Measurements from ENCODE around the gene ALKBH6.

DNA sequence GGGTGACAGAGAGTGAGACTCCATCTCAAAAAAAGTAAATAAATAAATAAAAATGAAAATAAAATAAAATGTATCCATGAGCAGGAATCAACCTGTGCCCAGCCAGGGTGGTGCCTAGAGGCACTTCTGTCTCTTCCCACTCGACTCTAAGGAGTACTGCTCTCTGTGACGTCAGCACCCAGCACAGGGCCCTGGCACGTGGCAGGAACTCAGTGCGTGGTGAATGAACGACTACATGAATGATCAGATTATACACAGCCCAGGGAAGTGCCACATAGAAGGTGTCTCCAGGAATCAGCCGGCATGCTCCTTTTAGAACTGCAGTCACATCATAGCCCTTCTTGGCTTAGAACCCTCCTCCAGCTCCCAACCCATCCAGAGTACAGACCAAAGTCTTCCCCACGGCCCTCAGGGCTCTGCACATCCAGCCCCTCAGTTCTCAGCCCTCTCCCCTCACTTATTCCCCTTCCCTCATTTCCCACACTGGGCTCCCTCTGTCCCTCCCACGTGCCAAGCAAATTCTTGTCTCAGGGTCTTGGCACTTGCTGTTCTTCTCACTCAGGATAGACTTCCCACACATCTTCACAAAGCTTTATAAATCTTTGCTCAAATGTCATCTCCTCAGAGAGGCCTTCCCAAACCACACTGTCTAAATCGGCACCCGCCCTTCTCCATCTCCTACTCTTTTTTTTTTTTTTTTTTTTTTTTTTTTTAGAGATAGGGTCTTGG, 14.5 kb upstream of the ALKBH6 start:
- TF ChIP-seq, protein P1, sequence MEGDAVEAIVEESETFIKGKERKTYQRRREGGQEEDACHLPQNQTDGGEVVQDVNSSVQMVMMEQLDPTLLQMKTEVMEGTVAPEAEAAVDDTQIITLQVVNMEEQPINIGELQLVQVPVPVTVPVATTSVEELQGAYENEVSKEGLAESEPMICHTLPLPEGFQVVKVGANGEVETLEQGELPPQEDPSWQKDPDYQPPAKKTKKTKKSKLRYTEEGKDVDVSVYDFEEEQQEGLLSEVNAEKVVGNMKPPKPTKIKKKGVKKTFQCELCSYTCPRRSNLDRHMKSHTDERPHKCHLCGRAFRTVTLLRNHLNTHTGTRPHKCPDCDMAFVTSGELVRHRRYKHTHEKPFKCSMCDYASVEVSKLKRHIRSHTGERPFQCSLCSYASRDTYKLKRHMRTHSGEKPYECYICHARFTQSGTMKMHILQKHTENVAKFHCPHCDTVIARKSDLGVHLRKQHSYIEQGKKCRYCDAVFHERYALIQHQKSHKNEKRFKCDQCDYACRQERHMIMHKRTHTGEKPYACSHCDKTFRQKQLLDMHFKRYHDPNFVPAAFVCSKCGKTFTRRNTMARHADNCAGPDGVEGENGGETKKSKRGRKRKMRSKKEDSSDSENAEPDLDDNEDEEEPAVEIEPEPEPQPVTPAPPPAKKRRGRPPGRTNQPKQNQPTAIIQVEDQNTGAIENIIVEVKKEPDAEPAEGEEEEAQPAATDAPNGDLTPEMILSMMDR (IDR thresholded peaks at IDR 0.05; ENCODE audit: low read length): no peak
- TF ChIP-seq EZH2 (IDR thresholded peaks at IDR 0.05; ENCODE audit: borderline replicate concordance, low read length): no peak

Data from OCI-LY1 (cell line).